ENCODE measurements around the gene MRPL54. TPM values are rescaled to one million over a fixed set of nuclear protein-coding genes. Genes with fewer than 3 reads are reported as not detected.

MRPL54 gene
- polyA plus RNA-seq, 3 donors, result 26.4 to 46.6 (median 42.0) TPM

DNA sequence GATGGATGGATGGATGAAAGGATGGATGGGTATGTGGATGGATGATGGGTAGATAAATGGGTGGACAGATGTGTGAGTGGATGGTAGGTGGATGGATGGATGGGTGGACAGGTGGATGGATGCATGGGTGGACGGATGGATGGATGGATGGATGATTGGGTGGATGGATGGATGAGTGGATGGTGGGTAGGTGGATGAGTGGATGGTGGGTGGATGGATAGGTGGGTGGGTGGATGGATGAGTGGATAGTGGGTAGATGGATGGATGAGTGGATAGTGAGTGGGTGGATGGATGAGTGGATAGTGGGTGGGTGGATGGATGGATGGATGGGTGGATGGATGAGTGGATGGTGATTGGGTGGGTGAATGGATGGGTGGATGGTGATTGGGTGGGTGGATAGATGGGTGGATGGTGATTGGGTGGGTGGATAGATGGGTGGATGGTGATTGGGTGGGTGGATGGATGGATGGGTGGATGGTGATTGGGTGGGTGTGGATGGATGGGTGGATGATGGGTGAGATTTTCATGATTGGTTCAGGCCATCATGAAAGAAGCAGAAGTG, 14.1 kb downstream of the MRPL54 start:
- no peak for DNase-seq (ENCODE audit: extremely low read depth in 1 of 11, low read depth in 9 of 11, low spot score in 4 of 11)

DNA sequence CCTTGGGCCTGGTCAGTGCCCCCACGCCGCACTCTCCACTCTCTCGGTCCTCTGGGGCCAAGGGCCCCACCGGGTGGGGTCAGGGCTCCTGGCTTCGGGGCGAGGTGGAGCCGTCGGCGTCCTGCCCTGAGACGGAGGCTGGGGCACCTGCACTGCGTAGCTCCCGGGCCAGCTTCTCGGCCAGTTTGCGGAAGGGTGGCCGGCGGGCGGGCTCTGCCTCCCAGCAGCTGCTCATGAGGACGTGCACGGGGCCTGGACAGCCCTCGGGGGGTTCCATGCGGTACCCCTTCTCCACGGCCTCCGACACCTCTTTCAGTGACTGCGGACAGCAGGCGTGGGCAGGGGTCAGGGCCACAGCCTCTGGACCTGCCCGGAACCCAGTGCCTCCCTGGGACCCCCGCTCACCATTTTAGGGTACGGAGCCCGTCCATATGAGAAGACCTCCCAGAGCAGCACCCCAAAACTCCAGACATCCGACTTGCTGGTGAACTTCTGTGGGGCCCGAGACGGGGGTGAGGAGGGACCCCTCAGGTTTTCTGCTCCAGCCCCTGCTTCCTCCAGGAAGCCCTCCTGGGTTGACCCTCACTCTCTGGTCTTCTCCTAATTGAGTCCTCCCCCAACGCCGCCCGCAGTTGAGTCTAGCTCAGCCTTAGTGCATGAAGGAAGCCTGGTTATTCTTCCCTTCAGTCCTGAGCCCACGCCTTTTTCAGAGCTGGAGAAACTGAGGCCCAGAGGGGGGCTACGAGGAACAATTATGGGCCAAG, 15.8 kb downstream of the MRPL54 start:
- no peak for DNase-seq (ENCODE audit: extremely low read depth in 1 of 11, low read depth in 9 of 11, low spot score in 4 of 11)

DNA sequence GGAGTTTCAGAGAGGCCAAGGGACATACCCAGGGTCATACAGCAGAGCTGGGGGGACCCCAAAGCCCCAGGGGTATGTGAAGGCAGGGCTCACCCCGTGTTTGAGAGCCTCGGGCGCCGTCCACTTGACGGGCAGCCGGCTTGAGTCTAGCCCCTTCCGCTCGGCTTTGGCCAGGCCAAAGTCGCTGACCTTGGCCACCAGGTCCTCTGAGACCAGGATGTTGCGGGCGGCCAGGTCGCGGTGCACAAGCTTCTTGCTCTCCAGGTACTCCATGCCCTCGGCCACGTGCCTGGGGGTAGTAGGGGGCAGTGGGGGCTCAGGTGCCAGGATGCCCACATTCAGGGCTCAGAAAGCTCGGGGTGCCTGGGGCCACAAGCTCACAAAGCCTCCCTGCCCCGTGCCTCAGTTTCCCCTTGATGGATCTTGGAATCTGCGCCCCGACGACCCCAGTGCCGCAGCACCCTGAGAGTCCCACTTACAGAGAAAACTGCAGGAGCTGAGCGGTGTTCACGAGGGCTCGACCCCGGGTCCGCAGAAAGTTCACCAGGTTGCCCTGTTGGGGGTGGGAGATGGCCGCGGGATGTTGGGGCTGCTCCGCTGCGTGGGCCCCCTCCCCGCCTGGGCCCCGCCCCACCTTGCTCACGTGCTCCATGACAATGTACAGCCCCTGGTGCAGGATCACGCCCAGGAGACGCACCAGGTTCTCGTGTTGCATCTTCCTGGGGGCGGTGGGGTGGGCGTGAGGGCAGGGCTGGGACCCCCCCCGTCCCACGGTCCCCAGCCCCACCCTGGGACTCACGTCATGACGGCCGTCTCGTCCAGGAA, 16.6 kb downstream of the MRPL54 start:
- no peak for DNase-seq (ENCODE audit: extremely low read depth in 1 of 11, low read depth in 9 of 11, low spot score in 4 of 11)

DNA sequence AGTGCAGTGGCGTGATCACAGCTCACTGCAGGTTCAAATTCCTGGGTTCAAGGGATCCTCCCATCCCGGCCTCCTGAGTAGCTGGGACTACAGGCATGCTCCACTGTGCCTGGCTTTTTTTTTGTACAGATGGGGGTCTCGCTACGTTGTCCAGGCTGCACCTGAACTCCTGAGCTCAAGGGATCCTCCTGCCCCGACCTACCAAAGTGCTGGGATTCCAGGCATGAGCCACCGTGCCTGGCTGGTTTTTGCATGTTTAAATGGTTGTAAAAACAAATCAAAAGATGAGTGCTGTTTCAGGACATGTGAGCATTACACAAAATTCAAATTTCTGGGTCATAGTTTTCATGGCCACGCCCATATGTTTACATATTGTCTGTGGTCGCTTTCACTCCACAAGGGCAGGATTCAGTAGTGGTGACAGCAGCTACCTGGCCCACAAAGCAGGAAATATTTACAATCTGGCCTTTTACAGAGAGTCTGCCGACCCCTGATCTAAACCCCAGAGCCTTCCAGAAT, 18.4 kb downstream of the MRPL54 start:
- no peak for DNase-seq (ENCODE audit: extremely low read depth in 1 of 11, low read depth in 9 of 11, low spot score in 4 of 11)

DNA sequence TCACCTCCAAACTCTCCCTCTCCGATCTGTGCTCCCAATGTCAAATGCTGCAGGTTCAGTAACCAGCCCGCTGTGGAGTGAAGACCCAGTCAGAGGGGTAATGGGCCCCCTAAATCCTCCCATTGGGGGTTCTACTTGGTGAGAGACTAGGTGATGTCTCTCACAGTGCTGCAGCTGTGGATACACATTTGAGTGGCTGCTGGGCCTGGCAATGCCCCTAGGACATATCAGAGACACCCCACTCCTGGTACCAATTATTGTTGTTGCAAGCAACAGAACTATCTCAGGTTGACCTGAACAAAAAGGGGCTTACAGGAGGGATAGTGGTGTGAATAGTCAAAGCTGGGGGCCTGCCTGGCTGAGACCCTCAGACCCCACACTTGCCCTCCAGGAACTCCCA, 19.1 kb downstream of the MRPL54 start:
- DNase-seq (ENCODE audit: extremely low read depth in 1 of 11, low read depth in 9 of 11, low spot score in 4 of 11), result no peak

DNA sequence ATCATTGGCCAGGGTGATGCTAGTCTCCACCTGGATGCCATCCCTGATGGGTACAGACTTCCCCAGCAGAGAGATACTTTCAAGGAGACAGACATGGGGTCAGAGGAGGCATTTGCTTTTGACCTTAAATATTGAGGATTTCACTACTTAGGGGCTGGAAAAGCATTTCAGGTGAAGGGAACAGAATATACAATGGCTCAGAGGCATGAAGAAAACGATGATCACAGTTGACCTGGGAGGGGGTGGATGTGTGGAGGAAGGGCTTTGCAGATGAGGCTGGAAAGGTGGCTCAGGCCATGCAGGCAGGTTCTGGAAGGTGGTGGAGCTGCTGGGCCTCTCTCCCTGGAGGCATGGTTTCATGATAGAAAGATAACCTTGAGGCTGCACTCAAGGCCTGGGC, 19.8 kb downstream of the MRPL54 start:
- no peak for DNase-seq (ENCODE audit: extremely low read depth in 1 of 11, low read depth in 9 of 11, low spot score in 4 of 11)

DNA sequence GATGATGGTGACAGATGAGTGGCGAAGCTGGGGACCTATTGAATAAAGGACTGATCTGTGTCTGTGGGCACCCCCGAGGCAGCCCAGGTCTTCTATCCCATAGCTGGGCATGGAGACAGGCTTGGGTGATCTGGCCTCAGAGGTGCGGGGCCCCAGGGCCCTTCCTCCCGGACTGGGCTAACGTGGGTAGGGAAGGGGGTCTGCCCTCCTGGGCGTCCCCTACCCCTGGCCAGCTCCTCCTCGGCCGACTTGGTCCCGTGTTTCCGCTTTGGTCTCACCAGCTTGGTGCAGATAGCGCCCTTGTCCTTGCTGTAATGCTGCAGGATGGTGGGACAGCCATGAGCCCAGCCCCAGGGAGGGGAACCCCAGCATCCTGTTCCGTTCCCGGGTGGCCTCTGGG, 20.4 kb downstream of the MRPL54 start:
- DNase-seq (ENCODE audit: extremely low read depth in 1 of 11, low read depth in 9 of 11, low spot score in 4 of 11), result no peak

DNA sequence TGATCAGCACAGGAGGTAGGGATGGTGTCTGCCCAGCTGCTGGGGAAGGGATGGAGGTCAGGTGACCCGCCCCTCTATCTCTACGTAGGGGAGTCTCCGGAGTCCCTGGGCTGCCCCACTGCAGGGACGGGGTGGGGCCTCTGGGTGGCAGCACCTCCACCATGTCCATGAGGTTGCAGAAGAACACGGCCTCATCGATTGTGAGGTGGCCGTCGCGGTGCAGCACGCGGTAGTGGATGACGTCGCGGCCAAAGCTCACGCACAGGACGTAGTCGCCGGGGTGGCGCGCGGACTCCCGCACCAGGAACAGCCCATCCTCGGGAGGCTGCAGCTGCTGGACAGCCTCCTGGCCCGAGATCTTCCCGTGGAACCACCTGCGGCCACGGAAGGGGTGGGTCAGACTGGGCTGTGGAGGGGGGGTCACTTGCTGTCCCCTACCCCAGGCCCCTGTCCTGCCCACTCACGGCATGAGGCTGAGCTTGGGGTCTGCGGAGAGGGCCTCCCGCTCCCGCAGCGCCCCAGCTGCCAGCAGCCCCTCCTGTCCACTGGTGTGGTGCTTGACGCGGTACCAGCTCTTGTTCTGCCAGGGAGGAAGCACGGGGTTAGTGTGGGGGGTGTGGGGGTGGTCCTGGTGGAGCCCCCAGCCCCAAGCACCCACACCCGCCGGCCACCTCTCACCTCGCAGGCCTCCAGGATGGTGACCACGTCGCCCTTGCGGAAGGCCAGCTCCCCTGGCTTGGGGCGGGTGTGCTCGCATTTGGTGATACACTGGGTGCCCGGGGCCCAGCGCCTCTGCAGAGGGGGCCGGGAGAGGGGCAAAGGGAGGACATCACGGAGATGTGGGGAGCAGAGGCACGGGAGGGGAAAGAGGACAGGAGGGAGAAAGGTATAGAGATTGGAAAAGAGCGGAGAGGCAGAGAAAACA, 21.4 kb downstream of the MRPL54 start:
- DNase-seq (ENCODE audit: extremely low read depth in 1 of 11, low read depth in 9 of 11, low spot score in 4 of 11), result no peak

DNA sequence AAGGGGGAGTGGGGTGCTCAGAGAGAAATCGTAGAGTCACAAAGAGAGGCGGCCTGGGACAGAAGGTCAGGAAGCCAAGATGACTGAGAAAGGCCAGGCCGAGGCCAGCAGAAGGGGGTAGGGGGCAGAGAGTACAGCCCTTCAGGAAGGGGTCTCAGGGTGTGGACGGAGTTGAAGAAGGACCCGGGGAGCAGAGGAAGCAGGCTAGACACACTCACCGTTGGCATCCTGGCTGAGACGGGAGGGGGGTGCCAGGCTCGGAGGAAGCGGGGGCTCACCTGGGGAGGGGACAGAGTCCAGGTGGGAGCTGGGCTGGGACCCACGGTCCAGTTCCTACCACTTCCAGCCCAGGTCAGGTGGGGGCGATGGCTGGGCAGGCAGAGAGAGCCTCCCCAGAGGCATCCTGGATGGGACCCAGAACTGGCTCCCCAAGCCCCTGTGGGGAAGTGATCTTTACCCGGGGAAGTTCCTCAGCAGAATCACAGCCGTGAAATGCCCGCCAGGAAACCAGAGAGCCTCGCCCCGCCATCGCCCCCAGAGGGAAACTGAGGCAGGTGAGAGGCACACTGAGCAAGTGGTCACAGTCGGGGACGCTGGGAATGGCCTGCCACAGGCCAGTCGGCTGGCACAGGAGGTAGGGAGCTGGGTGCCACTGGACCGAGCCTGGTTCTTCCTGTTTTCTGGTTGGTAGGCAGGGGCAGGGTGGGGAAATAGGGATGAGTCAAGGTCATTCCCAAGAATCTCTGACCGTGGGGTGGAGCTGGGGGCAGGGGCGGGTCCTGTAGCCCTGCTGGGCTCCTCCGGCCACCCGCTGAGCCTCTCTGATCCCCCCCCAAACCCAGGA, 22.3 kb downstream of the MRPL54 start:
- no peak for DNase-seq (ENCODE audit: extremely low read depth in 1 of 11, low read depth in 9 of 11, low spot score in 4 of 11)

DNA sequence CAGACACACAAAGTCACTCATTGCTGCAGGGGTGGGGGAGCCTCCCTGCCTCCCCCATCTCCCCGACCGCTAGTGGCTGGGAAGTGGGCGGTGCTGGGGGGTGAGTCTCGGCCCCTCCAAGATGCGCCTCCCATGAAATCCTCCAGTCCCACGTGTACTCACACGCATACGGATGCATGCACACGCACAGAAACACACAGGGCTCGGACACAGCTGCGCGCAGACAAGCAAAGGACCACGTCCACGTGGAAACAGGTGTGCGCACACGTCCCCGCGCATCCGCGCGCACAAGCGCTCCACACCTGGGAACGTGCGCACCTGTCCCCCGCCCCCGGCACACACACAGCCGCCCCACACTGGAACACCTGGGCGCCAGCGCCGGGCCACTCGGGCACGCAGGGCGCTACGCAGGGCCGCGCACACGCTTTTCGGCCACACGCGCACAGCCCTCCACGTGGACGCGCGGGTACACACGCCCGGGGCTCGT, 23.0 kb downstream of the MRPL54 start:
- no peak for DNase-seq (ENCODE audit: extremely low read depth in 1 of 11, low read depth in 9 of 11, low spot score in 4 of 11)

DNA sequence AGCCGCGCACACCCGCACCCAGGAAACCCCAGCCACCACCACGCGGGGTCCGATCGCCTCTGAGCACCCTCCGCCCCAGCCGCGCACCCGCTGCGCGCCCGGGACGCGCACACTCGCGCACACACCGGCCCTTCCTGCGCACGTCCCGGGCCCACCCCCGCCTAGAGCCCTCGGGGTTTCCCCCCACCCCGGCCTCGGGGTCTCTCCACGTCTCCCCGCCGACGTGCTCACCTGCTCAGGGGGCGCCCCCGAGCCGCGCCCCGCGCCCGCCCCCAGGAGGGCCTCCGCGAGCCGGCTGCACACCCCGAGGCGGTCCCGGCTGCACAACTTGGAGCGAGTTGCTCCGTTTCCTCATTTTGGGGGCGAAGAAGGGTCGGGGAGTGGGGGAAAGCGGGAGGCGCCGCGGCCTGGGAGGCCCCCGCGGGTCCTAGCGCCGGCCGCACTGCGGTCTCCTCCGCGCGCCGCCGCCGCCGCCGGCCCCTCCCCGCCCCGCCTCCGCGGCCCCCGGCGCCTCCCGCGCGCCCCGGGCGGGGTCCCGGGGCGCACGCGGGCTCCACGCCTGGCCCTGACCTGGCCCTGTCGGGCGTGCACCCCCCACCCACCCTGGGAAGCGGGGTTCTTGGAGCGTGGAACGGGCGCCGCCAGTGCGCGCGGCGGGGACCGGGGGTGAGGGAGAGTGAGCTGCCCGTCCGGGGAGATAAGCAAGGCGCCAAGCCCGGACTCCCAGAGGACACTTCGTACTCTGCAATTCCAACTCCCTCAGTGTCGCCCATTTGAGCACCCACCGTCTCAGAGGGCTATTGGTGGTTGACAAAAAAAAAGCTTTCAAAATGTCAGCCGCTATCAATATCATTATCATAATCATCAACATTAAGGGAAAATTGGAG, 23.7 kb downstream of the MRPL54 start, which contains the start of gene MATK:
MATK (minus strand) TSS at position 444 of the 887 bp plus-strand sequence. CDS start 1,246 bp downstream, outside the sequence.
- no peak for DNase-seq (ENCODE audit: extremely low read depth in 1 of 11, low read depth in 9 of 11, low spot score in 4 of 11)

DNA sequence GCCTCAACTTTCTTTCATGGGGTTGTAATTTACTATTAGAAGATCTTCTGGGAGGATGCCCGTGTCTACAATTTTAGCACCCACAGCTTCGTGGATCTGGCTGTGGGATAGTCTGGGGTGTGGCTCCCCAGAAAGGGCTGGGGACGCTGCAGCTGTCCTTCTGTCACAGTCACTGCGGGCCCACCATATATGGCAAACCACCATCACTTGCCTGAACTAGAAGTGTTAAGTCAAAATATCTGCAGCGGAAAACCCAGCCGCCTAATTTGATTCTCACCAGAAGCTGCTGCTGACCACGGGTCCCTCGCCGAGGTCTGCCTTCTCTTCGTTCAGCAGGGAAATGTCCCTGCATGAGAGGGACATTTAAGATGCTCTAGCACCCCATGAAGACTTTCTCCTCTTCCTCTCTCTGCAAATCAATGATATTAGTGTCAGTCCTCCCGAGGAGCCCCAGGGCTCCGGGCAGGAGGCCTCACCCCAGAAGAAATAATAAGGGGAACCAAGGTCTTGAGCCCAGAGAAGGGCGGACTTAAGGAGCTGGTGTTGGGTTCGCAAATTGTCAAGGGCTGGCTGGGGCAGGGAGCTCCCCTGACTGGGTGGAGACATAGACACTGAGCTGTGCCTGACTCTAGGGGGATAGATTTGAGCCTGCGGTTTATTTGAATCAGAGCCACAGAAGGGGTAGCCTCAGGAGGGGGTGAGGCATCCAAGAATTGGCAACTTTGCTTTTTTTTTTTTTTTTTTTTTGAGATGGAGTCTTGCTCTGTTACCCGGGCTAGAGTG, 26.7 kb downstream of the MRPL54 start:
- DNase-seq (ENCODE audit: extremely low read depth in 1 of 11, low read depth in 9 of 11, low spot score in 4 of 11), result no peak

DNA sequence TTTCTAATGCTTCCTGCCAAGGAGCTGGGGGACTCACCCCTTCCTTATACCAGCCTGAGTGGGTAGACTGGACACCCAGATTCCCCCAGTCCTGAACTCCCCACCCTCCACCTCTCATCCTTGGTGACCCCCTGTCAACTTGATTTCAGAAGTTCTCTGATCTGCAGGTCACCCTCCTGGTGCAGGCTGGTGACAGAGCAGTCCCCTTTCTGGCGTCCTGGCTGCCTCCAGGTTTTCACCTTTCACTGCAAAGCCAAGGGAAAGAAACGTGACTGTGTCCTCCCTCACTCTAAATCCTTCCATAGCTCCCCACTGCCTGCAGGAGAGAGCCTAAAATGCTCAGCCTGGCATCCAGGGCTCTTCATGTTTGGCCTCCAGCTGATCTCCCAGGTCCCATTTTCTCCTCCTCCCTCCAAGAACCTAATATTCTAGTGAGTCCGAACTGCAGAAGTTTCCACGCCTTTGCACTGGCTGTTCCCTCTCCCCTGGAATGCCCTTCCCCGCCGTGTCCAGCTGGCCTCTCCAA, 27.8 kb downstream of the MRPL54 start:
- DNase-seq (ENCODE audit: extremely low read depth in 1 of 11, low read depth in 9 of 11, low spot score in 4 of 11), result no peak

DNA sequence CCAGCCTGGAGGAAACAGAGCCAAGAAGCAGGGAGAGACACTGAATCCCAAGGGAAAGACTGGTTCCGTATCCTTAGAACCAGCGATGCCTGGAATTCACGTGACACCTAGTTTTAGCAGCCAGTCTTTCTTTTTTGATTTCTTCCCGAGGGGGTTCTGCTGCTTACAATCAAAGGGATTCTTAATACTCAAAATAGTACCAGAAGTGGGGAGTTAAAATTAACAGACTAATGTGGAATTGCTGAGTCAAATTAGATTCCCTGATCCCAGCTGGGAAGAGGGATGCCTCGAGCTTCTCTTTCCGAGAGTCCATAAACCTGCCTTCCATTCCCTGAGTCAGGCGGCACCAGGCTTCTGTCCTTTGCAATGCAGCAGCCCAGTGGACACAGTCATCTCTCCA, 28.5 kb downstream of the MRPL54 start:
- no peak for DNase-seq (ENCODE audit: extremely low read depth in 1 of 11, low read depth in 9 of 11, low spot score in 4 of 11)

DNA sequence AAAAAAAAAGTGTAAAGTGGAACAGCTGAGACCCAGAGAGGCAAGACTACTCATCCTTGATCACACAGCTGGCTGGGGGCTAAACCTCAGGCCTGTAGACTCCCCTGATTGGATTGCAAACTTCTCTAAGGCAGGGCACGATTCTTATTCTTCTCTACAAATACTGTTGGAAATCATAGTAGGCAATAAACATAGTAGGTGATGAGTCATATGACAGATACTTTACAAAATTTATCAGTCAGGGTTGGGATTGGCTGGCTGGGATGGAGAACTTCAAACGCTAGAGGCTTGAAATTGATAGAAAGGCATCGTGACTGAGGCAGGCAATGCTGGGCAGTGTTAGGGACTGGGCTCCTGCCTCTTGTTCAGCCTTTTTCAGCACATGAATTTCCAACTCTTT, 29.6 kb downstream of the MRPL54 start:
- no peak for DNase-seq (ENCODE audit: extremely low read depth in 1 of 11, low read depth in 9 of 11, low spot score in 4 of 11)

DNA sequence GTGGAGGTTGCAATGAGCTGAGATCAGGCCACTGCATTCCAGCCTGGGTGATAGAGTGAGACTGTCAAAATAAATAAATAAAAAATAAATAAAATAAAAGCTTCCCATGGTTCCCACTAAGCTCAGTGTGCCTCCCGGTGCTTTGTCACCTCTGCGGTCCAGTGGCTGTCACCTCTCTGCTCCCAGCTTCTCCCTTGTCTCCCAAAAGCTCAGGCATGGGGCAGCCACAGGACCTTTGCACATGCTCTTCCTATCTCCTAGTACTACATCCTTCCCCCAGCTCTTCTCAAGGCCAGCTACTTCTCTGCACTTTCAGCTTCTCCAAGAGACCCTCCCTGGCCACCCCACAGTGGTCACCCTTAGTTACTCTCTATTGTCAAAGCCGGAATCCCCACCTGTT, 31.3 kb downstream of the MRPL54 start:
- DNase-seq (ENCODE audit: extremely low read depth in 1 of 11, low read depth in 9 of 11, low spot score in 4 of 11), result no peak

Measured in renal cortex interstitium (tissue), 11 donors.